Activated T-cell treated with anti-CD3 and anti-CD28 coated beads for 1 hour (primary cell): Measurements from ENCODE around the gene C1orf174.

Experiments
- DNase-seq: peaks from one replicate; pipeline ENCODE4 v3.0.0-alpha.2; 2020; ENCODE audit warnings: low read depth

Gene C1orf174

DNA sequence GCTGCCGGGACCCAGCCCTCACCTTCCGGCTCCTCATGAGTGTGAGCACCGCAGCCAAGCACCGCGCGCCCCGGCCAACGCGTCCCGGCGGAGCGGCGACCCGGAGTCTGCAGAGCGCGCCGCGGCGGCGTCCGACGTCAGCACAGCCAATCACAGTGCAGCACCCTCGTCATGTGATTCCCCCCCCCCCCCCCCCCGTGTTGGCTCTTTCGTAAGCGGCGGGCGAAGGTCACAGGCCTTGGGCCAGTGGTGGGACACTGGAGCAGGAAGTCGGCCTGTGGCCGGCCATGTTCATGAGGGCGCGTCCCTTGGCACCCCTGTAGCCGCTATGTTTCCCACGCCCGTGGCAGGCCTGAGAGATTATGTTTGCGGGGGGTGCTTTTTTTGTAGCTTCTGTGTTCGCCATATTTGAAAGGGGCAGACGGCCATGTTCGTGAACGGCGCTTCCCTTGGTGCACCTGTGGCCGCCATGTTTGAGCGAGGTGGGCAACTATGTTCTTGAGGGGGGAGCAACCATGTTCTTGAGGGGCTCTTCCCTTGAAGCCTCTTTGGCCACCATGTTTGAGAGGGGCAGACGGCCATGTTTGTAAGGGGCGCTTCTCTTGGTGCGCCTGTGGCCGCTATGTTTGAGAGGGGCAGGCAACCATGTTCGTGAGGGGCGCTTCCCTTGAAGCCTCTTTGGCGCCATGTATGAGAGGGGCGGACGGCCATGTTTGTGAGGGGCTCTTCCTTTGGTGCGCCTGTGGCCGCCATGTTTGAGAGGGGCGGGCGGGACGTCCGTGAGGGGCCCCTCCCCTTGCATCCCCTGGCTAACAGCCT is at the start of gene C1orf174:
C1orf174 (minus strand) TSS at position 123 of the 819 bp plus-strand sequence; CDS start at position 37, 86 bp downstream.
- DNase-seq, result peak; percentile 87

DNA sequence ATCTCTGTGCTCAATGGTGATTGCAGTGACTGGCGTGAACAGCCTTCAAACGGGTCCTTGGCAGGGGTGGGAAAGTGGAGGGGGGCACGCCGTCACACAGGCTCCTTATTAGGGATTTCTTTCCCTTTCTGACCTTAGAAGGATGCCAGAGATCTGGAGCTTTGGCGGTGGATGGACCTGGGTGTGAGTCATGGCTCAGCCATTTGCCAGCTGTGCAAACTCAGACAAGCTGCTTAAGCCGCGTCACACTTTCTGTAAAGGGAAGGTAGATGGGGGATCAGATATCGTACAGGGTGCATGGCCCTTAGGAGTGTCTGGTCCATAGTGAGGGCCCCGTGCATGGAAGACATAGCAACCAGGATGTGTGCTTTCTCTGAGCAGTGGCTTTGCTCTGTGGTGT is 48.3 kb upstream of the C1orf174 start:
- DNase-seq, result no peak

DNA sequence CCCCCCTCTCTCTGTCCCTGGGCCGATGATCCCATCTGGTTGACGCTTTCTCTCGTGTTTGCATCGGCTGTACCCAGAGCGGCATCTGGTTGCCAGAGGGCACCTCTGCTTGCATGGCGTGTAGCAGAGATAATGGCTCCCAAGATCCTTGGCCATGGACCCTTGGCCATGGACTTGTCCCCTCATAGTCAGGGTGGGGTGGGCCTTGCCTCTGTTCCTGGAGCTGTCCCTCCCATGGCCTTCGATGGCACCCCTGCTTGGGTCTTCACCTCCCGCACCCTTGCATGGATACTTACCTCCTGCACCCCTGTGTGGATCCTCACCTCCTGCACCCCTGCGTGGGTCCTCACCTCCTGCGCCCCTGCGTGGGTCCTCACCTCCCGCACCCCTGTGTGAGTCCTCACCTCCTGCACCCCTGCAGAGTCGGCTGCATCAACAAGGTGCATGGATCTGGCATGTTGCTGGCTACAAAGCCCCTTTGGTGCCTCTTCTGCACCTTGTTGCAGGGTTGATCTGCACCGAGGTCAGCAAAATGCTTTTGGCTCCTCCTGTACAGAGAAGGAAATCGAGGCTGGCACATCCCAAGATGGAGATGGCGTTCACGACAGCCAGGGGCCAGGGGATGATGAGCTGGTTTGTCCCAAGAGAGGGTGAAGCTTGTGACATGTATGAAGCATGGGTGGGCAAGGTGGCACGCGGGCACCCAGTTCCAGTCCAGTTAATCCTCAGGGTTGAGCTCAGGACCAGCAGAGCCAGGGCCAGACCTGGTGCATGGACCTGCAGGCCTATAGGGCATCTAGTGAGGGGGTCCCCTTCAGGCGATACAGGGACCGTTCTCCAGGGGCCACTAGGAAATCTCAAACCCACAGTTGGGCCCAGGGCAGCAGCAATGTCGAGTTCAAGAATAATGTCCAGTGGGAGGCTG is 46.1 kb upstream of the C1orf174 start:
- DNase-seq, result no peak

DNA sequence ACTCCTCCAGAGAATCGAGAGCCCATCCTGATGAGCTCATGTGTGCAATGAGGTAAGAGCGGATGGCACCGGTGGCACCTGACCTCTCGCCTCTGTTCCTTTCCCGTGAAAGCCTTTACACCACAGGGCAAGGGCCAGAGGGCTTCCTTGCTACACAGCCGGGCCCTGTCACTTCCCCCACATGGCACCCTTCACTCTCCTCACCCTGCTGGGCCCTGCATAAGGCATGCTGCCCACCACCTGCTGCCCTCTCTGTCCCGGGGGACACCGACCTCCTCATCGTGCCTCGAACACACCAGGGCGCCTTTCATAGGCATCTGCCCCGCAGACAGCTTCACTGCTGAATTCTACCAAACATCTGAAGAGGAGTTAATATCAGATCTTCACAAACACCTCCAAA is 45.1 kb upstream of the C1orf174 start:
- DNase-seq, result no peak

DNA sequence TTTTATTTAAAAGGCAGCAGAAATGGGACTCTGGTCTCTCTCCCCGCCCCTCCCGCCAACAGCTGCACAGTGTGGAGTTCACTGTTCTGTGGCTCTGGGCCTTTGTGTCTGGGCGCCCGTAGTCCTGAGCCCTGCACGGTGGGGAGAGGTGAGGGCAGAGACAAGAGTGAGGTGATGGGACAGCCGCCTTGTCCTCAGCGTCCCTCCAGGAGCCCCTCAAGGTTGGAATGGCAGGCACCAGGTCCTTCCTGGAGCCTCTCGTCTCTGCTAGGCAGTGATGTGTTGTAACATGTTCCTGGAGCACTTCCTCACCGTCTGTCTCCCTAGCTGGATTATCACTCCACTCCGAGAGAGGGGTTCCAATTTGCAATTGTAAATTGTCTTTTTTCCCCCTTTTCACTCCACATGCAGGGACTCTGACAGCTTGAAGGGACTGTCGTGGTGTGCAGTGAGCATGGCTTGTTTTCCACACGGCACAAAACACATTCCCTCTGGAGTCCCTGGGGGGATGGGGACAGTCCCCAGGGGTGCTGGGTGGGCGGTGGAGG is 44.6 kb upstream of the C1orf174 start:
- no peak for DNase-seq

DNA sequence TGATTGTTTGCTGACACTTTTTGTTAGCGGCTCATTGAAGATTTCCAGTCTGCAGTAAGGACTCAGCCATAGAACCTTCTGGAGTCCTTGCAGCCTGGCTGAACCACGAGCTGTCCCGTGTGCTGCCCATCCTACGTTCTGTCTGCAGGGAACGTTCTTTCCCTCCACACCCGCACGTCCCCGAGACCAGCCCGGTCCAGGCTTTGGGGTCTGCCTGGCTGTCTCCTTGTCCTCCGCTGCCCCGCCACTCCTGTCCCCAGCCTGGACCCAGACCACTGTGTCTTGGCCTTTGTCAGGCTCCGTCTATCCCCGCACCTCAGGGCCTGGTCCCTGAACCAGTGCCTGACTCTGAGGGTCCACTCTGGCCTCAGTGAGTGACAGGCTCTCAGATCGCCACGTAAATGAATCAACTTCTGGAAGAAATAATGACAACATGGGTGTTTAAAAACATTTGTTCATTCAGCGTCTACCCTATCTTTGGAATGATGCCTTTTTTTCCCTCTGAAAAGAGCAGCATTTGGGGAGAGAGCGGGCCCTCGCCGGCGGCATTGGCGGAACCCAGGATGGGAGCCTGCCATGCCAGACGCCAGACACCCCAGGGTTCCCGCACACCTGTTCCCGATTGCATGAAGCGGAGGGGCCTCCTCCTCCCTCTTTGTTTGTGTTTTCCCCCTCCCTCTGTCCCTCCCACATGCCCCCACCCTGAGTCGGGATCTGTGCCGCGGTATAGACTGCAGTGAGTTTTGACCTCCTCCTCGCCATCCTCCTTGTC is 43.9 kb upstream of the C1orf174 start:
- DNase-seq, result no peak

DNA sequence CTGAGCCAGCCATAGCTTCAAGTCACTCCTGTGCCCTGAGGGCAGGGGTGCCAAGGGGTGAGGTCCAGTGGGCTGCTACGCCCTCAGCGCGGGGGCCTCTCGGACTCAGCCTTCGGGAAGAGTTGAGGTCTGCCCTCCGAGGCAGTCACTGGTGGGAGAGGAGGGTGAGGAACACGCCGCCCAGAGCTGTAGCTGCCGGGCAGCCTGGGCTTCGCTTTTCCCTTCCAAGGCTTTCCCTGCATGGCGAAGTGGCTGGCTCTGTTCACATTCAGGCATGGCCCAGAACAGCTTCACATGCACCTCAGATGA is 43.0 kb upstream of the C1orf174 start:
- no peak for DNase-seq

DNA sequence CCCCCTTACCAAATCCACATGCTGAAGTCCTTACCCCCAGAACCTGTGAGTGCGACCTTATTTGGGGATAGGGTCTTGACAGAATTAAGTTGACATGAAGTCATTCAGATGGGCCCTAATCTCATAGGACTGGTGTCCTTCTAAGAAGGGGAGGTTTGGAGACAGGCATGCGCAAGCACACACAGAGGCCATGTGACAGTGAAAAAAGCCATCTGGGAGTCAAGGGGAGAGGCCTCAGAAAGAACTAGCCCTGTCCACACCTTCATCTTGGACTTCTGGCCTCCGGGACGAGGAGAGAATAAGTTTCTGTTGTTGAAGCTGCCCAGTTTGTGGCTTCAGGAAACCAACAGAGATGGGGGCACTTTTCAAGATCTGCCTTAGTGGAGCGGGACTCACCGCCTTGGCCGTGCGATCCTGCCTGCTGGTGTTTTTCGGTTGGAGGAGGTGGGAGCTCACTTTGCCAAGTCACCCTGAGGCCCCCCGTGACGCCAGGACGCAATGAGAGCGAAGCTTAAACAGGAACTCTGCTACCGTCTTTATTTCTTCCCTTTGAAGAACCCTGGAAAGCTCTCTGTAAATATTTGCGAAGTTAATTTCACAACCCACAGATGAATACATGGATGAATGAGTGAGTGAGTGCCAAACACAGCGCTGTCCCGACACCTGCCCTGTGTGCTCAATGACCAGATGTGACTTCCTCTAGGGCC is 42.5 kb upstream of the C1orf174 start:
- no peak for DNase-seq

DNA sequence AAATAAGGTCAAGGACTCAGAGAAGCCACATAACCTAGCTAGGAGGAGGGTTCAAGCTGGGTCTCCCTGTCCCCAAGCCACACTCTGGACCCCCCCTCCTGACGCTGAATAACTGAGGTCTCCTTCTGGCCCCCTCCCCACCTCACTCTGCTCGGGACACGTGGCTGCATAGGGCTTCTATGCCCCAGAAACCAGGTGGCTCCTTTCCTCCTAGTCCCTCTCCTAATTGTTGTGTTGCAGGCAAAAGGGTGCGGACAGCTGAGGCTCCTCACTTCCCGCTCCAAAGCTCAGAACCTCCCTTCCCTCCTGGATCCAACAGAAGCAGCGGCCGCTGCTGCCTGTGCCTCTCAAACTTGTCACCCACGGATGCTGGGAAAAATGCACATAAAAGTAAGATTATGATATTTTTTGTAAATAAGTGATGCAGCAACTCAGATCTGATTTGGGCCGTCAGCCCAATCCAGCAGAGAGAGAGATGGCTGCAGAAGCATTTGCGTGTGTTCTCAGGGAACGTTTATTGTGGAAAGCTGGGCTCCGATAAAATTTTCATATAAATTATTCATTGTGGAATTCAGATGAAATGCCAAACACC is 40.8 kb upstream of the C1orf174 start:
- DNase-seq, result no peak

DNA sequence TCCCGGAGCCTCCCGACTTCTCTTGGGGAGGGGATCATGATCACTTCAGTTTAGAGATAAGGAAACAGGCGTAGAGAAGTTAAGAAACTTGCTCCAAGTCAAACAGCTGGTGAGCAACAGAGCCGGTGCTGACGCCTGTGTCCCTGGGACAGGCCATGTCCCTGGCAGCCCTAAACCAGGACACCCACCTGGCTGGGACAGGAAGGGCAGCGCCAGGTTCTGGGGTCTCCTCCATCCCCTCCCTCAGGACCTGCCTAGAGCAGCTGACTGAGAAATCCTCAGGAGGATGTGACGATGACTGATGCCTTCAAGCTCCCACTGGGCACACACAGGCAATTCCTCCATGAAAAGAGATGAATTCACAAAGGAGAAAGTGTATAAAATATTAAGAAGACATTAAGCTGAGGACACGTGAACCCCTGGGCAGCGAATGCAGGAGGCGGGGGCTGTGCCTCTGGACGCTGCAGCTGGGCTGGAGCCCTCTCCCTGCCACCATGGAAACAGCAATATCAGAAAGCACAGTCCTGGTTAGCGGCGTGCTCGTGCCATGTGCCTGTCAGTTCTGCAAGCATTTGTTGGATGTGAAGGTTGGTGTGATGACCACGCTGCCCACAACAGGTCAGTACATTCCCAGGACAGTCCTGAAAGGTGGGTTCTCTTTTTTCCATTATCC is 40.1 kb upstream of the C1orf174 start:
- no peak for DNase-seq

DNA sequence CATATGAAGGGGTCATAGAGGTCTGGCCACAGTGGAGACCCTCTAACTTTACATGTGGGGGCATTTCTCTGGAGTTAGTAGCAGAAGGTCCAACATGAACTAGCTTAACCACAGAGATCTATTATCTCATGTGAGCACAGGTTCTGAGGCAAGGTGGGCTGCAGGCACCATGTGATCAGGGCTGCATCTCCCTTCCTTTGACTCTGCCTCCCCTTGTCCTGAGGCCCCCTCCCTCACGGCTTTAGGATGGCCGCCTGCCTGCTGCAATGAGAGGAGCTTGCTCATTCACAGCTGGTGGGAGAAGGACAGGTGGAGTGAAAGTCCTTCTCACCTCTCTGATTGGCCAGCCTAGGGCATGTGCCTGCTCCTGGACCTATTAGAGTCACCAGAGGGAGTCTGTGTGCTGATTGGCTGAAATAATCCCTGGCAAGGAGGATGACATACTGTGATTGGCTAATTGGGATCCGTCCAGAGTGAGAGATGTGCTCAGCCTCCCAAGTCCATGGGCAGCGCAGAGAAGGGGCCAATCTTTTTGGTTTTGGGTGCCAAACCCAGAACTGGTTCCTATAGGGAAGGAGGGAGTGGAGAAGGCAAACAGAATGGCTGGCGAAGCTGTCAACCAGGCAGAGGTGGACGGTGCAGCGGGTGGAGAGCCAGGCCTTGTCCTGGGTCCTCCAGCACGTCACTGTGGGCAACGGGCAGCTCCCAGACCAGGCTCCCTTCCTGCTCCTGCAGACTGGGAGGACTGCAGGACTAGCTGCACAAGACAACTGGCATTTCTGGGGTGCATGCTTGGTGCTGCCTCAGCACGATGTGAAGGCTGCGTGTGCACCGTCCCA is 39.4 kb upstream of the C1orf174 start:
- no peak for DNase-seq

DNA sequence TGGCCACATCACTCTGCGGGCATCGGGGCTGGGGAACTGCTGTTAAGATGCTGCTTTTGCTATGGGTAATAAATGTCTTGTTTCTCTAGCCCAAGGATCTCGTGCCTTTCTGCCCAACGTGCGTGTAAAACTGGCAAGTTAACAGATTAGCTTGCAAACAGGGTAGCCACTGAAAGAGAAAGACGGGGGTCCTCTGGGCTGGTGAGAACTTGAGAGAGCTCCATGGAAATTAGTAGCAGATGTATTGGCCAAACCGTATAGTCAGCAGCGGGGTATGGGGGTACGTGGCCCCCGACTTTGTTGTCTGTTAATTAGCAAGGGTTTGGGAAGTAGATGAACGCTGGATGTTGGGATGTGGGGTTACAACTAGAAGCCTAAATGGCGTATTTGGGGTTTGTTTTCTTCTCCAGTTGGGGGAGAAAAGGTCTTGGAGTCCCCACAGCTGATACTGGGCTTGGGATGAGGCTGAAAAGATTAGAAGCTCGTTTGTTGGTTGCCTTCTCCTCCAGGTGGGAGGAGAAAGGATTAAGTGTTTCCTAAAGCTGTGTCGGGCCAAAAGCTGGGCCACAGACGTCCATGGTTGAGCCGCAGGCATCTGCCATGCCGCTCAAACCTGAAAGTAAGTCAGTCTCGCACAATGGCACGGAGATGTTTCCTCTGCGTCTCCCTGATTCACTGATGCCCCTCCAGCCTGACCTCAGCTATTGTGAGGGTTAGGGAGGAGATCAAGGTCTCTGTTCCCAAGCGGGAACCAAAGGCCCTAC is 32.3 kb upstream of the C1orf174 start:
- DNase-seq, result no peak

DNA sequence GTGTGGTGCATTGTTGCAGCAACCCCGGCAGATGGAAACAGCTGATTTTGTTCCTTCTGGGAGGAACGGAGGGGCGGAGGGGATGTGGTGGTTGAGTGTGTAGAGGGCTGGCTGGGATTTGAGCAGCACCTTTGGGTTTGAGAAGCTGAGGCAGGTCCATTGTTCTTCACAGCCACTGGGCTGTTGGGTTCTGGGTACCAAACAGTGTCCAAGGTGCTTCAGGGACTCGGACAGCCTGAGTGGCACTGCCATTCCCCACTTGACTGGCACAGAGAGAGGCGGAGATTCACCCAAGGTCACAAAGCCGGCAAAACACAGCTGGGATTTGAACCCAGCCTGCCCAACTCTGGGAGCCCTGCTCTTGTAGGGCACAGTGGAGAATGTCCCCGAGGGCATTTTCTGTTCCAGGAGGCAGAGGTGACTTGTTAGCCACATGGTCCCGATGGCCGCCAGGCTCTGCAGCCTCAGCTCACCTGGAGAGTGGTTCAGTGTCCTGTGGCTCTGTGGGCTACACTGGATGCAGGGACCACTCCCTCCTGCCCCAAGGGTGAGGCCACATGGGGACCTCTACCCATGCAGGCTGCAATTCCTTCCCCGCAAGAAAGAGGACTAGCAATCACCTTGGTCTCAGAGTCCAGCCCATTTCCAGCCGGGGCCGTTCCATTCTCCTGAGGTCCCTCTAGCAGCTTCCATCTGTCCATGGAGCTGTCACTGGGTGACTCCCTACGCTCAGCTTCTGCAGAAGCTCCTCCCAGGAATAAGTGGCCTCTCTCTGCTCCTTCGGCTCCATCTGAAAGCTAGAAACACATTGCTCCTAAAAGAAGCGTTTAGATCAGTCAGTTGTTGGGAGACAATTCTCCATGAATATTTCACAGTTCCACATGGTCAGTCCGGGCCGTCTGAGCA is 31.2 kb upstream of the C1orf174 start:
- DNase-seq, result no peak

DNA sequence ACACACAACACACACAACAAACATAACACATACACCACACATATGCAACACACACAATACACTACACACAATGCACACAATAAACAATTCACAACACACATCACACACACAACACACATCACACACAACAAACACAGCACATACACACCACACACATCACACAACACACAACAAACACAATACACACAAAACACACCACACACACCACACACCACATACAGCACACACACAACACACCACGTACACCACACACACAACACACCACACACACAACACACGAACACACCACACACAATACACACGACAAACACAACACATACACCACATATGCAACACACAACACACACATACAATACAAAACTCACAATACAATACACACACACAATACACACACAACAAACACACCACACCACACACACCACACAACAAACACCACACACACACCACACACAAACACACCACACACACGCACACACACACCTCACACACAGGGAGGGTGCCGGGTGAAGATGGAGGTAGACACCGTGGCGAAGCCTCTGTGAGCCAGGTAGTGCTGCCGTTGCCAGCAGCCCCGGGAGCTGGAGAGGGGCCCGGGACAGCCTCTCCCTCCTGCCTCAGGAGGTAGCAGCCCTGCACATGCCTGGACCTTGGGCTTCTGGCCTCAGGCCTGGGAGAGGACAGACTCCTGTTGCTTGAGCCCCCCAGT is 30.4 kb upstream of the C1orf174 start:
- DNase-seq, result no peak

DNA sequence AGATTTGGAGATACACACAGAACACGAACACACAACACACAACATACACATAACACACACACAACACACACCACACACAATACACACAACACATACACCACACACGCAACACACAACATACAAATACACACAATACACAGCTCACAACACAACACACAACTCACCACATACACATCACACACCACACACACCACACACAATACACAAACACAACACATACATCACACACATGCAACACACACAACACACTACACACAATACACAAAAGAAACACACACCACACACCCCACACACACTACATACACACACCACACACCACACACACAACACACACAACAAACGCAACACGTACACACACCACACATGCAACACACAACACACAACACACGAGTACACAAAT is 29.1 kb upstream of the C1orf174 start:
- DNase-seq, result no peak

DNA sequence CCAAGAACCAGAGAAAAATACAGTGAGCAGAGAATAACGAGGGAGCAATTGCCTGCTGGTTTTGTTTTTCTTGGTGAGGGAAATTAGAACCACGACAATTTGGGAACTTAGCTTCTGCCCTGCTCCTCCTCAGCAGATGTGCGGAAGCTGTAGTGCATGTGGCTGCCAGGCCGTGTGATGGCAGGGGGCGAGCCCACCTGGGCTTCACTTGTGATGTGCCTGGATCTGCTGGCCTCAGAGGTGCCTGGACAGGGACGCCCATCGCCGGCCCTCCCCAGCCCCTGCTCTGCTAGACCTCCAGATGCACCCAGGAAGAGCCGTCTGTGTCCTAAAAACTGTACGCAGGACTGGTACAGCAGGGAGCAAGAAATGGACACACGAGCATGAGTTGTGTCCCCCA is 28.5 kb upstream of the C1orf174 start:
- no peak for DNase-seq

DNA sequence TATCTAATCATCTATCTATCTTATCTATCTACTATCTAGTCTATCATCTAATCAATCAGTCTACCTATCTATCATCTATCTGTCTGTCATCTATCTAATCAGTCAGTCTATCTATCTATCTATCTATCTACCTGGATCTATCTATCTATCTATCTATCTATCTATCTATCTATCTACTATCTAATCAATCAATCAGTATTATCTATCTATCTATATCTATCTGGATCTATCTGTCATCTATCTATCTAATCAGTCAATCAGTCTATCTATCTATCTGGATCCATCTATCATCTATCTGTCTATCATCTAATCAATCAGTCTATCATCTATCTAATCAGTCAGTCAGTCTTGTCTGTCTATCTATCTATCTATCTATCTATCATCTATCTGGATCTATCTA is 26.9 kb upstream of the C1orf174 start:
- no peak for DNase-seq
